GM23338 (cell line): Measurements from ENCODE around the gene PLEKHG2. TPM values are rescaled to one million over a fixed set of nuclear protein-coding genes. Genes with fewer than 3 reads are reported as not detected.

ENCODE experiments used
- ATAC-seq: fragments of 200-7000 bp; cut with Tn5 transposase; 3 replicates; pipeline ENCODE4 v1.9.1; 2020
- DNase-seq: peaks from one replicate; pipeline ENCODE4 v3.0.0-alpha.2; 2015; ENCODE audit warnings: low spot score
- H2AFZ ChIP-seq: fragments of 200-600 bp; sonication (generic); 2 replicates; pipeline ENCODE4 v1.8.0; 2016; ENCODE audit warnings: antibody characterized with exemption, mild to moderate bottlenecking, moderate library complexity
- H3F3A ChIP-seq: fragments of 200-600 bp; sonication (generic); replicated peaks from 2 replicates; pipeline ENCODE4 v1.8.0; 2017; ENCODE audit warnings: antibody characterized with exemption, mixed run types, low read depth
- H3K27ac ChIP-seq: fragments of 200-600 bp; sonication (generic); 2 replicates; pipeline ENCODE4 v1.6.1; 2016; ENCODE audit warnings: low read depth
- H3K27me3 ChIP-seq: fragments of 200-600 bp; sonication (generic); 2 replicates; pipeline ENCODE4 v1.8.0; 2016; ENCODE audit warnings: mild to moderate bottlenecking, mixed run types, moderate library complexity; ENCODE audit not compliant: insufficient read depth
- H3K36me3 ChIP-seq: fragments of 200-600 bp; sonication (generic); 2 replicates; pipeline ENCODE4 v1.8.0; 2016; ENCODE audit warnings: mild to moderate bottlenecking; ENCODE audit not compliant: insufficient read depth
- H3K4me1 ChIP-seq: fragments of 200-600 bp; sonication (generic); 2 replicates; pipeline ENCODE4 v1.8.0; 2016; ENCODE audit warnings: mild to moderate bottlenecking, moderate library complexity; ENCODE audit not compliant: insufficient read depth
- H3K4me2 ChIP-seq: fragments of 200-600 bp; sonication (generic); 2 replicates; pipeline ENCODE4 v1.7.1; 2017; ENCODE audit warnings: mixed run types
- H3K4me3 ChIP-seq: fragments of 200-600 bp; sonication (generic); 2 replicates; pipeline ENCODE4 v1.6.1; 2016; ENCODE audit warnings: mixed run types
- H3K79me2 ChIP-seq: fragments of 200-600 bp; sonication (generic); replicated peaks from 2 replicates; pipeline ENCODE4 v1.8.0; 2017; ENCODE audit warnings: mild to moderate bottlenecking; ENCODE audit not compliant: insufficient read depth
- H3K9me2 ChIP-seq: fragments of 200-600 bp; sonication (generic); 2 replicates; pipeline ENCODE4 v1.8.0; 2017; ENCODE audit not compliant: insufficient read depth
- H4K20me1 ChIP-seq: fragments of 200-600 bp; sonication (generic); replicated peaks from 2 replicates; pipeline ENCODE4 v1.8.0; 2017; ENCODE audit warnings: mild to moderate bottlenecking; ENCODE audit not compliant: insufficient read depth
- H3K27ac Mint-ChIP-seq: 2 replicates; pipeline ENCODE4 v1.8.0; 2020; ENCODE audit warnings: inconsistent platforms, mild to moderate bottlenecking, moderate library complexity, mixed read lengths
- H3K27me3 Mint-ChIP-seq: 3 replicates; pipeline ENCODE4 v1.8.0; 2022; ENCODE audit warnings: low read depth, mild to moderate bottlenecking, moderate library complexity, mixed read lengths, inconsistent platforms; ENCODE audit not compliant: insufficient read depth, poor library complexity
- H3K36me3 Mint-ChIP-seq: 3 replicates; pipeline ENCODE4 v1.8.0; 2021; ENCODE audit warnings: low read depth, mild to moderate bottlenecking, inconsistent platforms, moderate library complexity, mixed read lengths
- H3K4me1 Mint-ChIP-seq: 3 replicates; pipeline ENCODE4 v1.8.0; 2020; ENCODE audit warnings: mild to moderate bottlenecking, inconsistent platforms, mixed read lengths
- H3K4me3 Mint-ChIP-seq: 3 replicates; pipeline ENCODE4 v1.8.0; 2021; ENCODE audit warnings: moderate library complexity, mild to moderate bottlenecking, inconsistent platforms, mixed read lengths
- H3K9me3 Mint-ChIP-seq: 3 replicates; pipeline ENCODE4 v1.8.0; 2020; ENCODE audit warnings: moderate library complexity, mild to moderate bottlenecking, inconsistent platforms, mixed read lengths
- CREB1 ChIP-seq: fragments of 250-450 bp; sonication (Bioruptor Pico); IDR thresholded peaks from 2 replicates; pipeline ENCODE4 v1.5.0; 2020; ENCODE audit warnings: low read depth, mild to moderate bottlenecking, moderate library complexity
- EZH2 ChIP-seq: fragments of 200-600 bp; sonication (generic); IDR thresholded peaks from one replicate; pipeline ENCODE4 v1.8.0; 2017; ENCODE audit warnings: antibody characterized with exemption, mild to moderate bottlenecking, low read depth; ENCODE audit not compliant: unreplicated experiment
- EZH2phosphoT487 ChIP-seq: fragments of 200-600 bp; sonication (generic); IDR thresholded peaks from one replicate; pipeline ENCODE4 v1.8.1; 2018; ENCODE audit warnings: antibody characterized with exemption; ENCODE audit not compliant: unreplicated experiment
- JUNB ChIP-seq: IDR thresholded peaks from one replicate; pipeline ENCODE4 v1.6.1; 2016; ENCODE audit warnings: antibody characterized with exemption; ENCODE audit not compliant: unreplicated experiment
- POLR2AphosphoS5 ChIP-seq: IDR thresholded peaks from 2 replicates; pipeline ENCODE4 v1.6.1; 2016; ENCODE audit warnings: antibody characterized with exemption, low read depth
- REST ChIP-seq: IDR thresholded peaks from one replicate; pipeline ENCODE4 v1.6.1; 2018; ENCODE audit warnings: antibody characterized with exemption; ENCODE audit not compliant: unreplicated experiment
- STAT1 ChIP-seq: IDR thresholded peaks from one replicate; pipeline ENCODE4 v1.6.1; 2016; ENCODE audit warnings: antibody characterized with exemption; ENCODE audit not compliant: unreplicated experiment
- ZNF114 ChIP-seq: fragments of 250-450 bp; sonication (Bioruptor Pico); IDR thresholded peaks from 2 replicates; pipeline ENCODE4 v1.5.0; 2020; ENCODE audit warnings: mild to moderate bottlenecking, moderate library complexity
- ZNF331 ChIP-seq: fragments of 250-450 bp; sonication (Bioruptor Pico); IDR thresholded peaks from 2 replicates; pipeline ENCODE4 v1.5.0; 2020; ENCODE audit warnings: low read depth, mild to moderate bottlenecking, moderate library complexity
- ZNF462 ChIP-seq: fragments of 250-450 bp; sonication (Bioruptor Pico); IDR thresholded peaks from 2 replicates; pipeline ENCODE4 v1.5.0; 2020; ENCODE audit warnings: mild to moderate bottlenecking, moderate library complexity
- polyA plus RNA-seq: library from polyadenylated mRNA; unstranded; fragments of >200 nt; fragmentation: Nextera tagmentation; extraction: Ambion mirVana; gene quantifications from 2 replicates; pipeline ENCODE4 v1.2.1, GENCODE V29; 2016
- total RNA-seq: library from RNA; depleted of rRNA; stranded (reverse); fragments of >200 nt; shearing (Covaris generic); gene quantifications from 2 replicates; pipeline ENCODE4 v1.2.3, GENCODE V29; 2014
- TF ChIP-seq, protein P1 (sequence below), 2 experiments: fragments of 200-600 bp in 1 of 2; sonication (generic) in 1 of 2; conservative IDR thresholded peaks; 2 replicates each; pipeline versions ENCODE4 v1.5.1 to v1.6.1; 2016 to 2017; ENCODE audit warnings: antibody characterized with exemption in 2 of 2, low read depth in 2 of 2, mild to moderate bottlenecking in 2 of 2, moderate library complexity in 1 of 2

The PLEKHG2 gene
- total and polyA plus RNA-seq, 2 experiments from 2014 or later, result 15.5 to 41.3 TPM

- Mint-ChIP-seq H3K27ac (peak overlapping the region; percentile 79; the same call in 1 of the 2 replicates), H3K4me1 (peaks cover 17% of the 10 kb centered on the region), H3K27me3 (peaks cover 9% of the 10 kb centered on the region), H3K4me3 (no peak overlapping the region), H3K36me3 (peaks cover 64% of the 10 kb centered on the region), H3K9me3 (no peaks in the 10 kb centered on the region)
- ATAC-seq, result no peak
- DNase-seq, result no peak
- Histone ChIP-seq H4K20me1 (peaks cover 14% of the 10 kb centered on the region; the same call in 1 of the 2 replicates), H2AFZ (no peak overlapping the region), H3F3A (peaks cover 22% of the 10 kb centered on the region), H3K27ac (no peak overlapping the region), H3K4me1 (peaks cover 12% of the 10 kb centered on the region; the same call in 1 of the 2 replicates), H3K4me2 (no peak overlapping the region), H3K79me2 (peaks cover 15% of the 10 kb centered on the region), H3K4me3 (no peak overlapping the region), H3K27me3 (no peaks in the 10 kb centered on the region), H3K9me2 (no peaks in the 10 kb centered on the region), H3K36me3 (peaks cover 11% of the 10 kb centered on the region; the same call in 1 of the 2 replicates)
- TF ChIP-seq JUNB (no peak), POLR2AphosphoS5 (no peak), ZNF331 (no peak), ZNF114 (CRISPR knock-in tag) (no peak), CREB1 (CRISPR knock-in tag) (no peak), ZNF462 (no peak), EZH2 (no peak), REST (no peak), STAT1 (no peak), EZH2phosphoT487 (no peak)
- TF ChIP-seq, protein P1, sequence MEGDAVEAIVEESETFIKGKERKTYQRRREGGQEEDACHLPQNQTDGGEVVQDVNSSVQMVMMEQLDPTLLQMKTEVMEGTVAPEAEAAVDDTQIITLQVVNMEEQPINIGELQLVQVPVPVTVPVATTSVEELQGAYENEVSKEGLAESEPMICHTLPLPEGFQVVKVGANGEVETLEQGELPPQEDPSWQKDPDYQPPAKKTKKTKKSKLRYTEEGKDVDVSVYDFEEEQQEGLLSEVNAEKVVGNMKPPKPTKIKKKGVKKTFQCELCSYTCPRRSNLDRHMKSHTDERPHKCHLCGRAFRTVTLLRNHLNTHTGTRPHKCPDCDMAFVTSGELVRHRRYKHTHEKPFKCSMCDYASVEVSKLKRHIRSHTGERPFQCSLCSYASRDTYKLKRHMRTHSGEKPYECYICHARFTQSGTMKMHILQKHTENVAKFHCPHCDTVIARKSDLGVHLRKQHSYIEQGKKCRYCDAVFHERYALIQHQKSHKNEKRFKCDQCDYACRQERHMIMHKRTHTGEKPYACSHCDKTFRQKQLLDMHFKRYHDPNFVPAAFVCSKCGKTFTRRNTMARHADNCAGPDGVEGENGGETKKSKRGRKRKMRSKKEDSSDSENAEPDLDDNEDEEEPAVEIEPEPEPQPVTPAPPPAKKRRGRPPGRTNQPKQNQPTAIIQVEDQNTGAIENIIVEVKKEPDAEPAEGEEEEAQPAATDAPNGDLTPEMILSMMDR (conservative IDR thresholded peaks at IDR 0.05; ENCODE audit: low read depth in 2 of 2), result no peak
These were observed 5.2 kb downstream of the PLEKHG2 start for GRCh38 chr19:39417463-39418181.
